Measurements from ENCODE around the gene MIR17HG. TPM values are rescaled to one million over a fixed set of nuclear protein-coding genes. Genes with fewer than 3 reads are reported as not detected.
A peak's percentile ranks its signal among the peaks of the same experiment; 100 is the strongest.
"Not testable (repeated sequence)": the region's sequence is repeated elsewhere in the genome, so short reads cannot be mapped to it uniquely, and the experiment has no call there.

MIR17HG gene
- total and polyA plus RNA-seq, 5 experiments from 2014 or later, result 0.24 to 17.5 (median 0.74) TPM

DNA sequence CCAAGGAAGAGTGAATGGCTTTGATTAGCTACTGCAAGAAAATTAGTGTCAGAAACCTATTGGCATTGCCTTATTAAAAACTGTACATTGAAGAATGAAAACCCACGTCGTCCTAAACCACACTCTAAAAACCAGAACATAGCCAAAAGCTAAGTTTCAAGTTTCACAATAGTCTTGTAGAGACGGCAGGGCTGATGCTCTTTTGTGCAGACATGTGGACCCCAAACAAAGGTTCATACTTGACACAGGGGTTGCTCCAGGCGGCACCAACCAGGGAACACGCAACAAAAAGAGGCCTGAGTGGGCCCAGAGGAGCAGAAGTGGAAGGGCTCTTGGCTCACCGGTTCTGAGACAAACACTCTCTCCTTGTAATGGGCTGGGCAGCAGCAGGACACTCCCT, 28.6 kb upstream of the MIR17HG start:
- Mint-ChIP-seq H3K9me3 (no peaks in the 10 kb centered on the region), H3K4me3 (no peak overlapping the region), H3K4me1 (peaks cover 5 to 15% (median 10%) of the 10 kb centered on the region in 4 donors), H3K27ac (no peak overlapping the region), H3K36me3 (no peaks in the 10 kb centered on the region), H3K27me3 (peaks cover 1 to 5% (median 2%) of the 10 kb centered on the region in 5 donors)
- no peak for ATAC-seq
- DNase-seq, result no peak
- POLR2A ChIA-PET, result no interaction called here

DNA sequence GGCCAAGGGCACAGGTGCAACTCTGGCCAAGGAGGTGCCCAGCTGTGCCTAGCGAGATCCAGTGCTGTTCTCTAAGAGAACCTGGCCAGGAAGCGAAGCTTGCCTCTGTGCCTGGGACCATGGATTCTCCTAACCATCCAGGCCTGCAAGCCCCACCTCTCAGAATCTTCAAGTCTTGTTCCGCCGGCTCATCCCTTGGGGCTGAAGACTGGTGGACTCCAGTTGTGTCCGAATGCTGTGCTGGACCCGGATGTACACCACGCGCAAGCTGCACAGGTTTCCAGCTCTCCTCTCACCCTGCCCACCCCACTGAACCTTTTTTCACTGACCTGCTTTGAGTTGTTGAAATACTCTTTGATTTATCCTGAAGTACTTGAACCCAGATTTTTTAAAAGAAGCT, 27.5 kb upstream of the MIR17HG start:
- no peak for ATAC-seq
- peak overlapping the region in 2 of 10 donors; percentile 39 to 71 for H3K27ac Mint-ChIP-seq

DNA sequence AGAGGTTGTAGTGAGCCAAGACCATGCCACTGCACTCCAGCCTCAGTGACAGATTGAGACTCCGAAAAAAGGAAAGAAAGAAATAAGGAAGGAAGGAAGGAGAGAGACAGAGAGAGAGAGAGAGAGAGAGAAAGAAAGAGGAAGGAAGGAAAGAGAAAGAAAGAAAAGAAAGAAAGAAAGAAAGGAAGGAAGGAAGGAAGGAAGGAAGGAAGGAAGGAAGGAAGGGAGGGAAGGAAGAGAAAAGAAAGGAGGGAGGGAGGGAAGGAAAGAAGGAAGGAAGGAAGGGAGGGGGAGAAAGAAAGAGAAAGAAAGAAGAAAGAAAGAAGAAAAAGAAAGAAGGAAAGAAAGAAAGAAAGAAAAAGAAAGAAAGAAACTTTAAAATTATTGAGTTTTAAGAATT, 26.5 kb upstream of the MIR17HG start:
- H3K9me3 Mint-ChIP-seq, H3K27ac Mint-ChIP-seq, H3K36me3 Mint-ChIP-seq, POLR2A ChIA-PET, DNase-seq, ATAC-seq, H3K27me3 Mint-ChIP-seq: not testable (repeated sequence)
- Mint-ChIP-seq H3K4me3 (peak overlapping the region in 1 of 10 donors; percentile 66), H3K4me1 (peaks cover 5 to 15% (median 10%) of the 10 kb centered on the region in 4 donors)

More for the DNA sequence above, 27.5 kb upstream of the MIR17HG start:
- POLR2A ChIA-PET, result interaction anchor here (0.6 kb wide), 1 partner anchor 18 kb away, joined by 4 read pairs; no protein-coding TSS in a partner anchor
- Mint-ChIP-seq H3K9me3 (no peaks in the 10 kb centered on the region), H3K4me3 (no peak overlapping the region), H3K4me1 (peaks cover 5 to 15% (median 10%) of the 10 kb centered on the region in 4 donors), H3K27me3 (peaks cover 0 to 3% (median 2%) of the 10 kb centered on the region in 5 donors), H3K36me3 (no peaks in the 10 kb centered on the region)
- no peak for DNase-seq

DNA sequence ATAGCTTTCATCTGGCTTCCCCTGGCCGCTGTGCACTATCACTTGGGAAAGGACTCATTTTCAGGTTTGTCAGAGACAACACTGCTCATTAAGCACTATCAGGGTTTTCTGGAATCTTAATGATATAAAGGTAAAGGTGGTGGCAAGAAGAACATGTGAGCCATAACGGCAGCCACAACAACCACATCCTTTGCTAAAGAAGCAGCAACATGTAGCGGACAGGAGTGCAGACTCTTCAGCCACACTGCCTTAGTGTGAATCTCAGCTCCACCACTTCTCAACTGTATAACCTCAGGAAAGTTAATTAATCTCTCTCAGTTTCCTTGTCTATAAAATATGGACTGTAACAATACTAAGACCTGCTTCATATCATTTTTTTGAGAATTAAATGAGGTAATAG, 24.1 kb upstream of the MIR17HG start:
- peak in 2 of 10 donors; percentile 11 to 17 for DNase-seq
- H3K4me1 Mint-ChIP-seq, result peaks cover 5 to 15% (median 10%) of the 10 kb centered on the region in 4 donors
- H3K27me3 Mint-ChIP-seq, result peaks cover 0 to 4% (median 0%) of the 10 kb centered on the region in 5 donors

DNA sequence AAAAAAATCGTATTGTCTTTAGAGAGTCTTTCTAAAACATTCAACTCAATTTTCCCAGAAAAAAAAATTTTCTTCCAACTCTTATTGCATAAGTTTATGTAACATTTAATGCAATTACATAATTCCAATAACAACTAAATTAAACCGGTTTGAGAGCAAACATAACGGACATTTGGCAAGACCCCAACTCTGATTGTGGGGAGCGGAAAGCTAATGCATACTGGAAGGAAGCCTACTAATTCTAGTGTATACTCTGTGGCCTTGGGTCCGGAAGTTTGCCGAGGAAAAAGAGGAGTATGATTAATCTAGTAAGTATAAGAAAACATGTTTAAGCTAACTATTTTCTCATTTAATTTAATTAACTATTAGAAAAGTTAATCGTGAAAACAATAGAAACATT, 21.3 kb upstream of the MIR17HG start:
- ATAC-seq (no peak), DNase-seq (no peak)
- Mint-ChIP-seq H3K9me3 (no peaks in the 10 kb centered on the region), H3K4me1 (peaks cover 2 to 14% (median 10%) of the 10 kb centered on the region in 4 donors), H3K27me3 (peaks cover 0 to 5% (median 0%) of the 10 kb centered on the region in 5 donors), H3K27ac (no peak overlapping the region), H3K36me3 (no peaks in the 10 kb centered on the region), H3K4me3 (no peak overlapping the region)
- POLR2A ChIA-PET, result interaction anchor here (1.3 kb wide), 1 partner anchor 21 kb away, joined by 4 read pairs; the partner anchor contains the start of gene MIR17HG

More for the DNA sequence above, 24.1 kb upstream of the MIR17HG start:
- Mint-ChIP-seq H3K36me3 (no peaks in the 10 kb centered on the region), H3K9me3 (no peaks in the 10 kb centered on the region), H3K4me3 (peak overlapping the region in 1 of 10 donors; percentile 14), H3K27ac (peak overlapping the region in 1 of 10 donors; percentile 17)
- peak; percentile 52 to 70 for ATAC-seq
- POLR2A ChIA-PET, result no interaction called here

DNA sequence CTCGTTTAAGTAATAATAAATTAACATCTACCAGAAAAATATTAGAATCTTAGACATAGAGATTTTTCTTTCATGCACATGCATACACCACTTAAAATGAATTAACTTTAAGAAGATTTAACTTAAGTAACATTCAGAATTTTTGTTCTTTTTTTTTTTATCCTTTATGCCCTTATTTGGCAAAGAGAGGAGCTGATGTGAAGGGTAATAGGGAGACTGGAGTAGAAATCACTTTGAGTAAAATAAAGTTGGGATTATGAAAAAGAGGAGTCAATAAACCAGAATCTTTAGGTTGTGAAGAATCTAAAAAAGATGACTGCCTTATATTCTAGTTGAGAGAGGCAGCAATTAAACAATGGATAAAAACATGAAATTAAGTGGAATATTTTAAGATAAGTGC, 18.8 kb upstream of the MIR17HG start:
- Mint-ChIP-seq H3K9me3 (no peaks in the 10 kb centered on the region), H3K4me1 (peaks cover 0 to under 1% (median under 1%) of the 10 kb centered on the region in 4 donors), H3K4me3 (no peak overlapping the region), H3K27ac (no peak overlapping the region), H3K36me3 (no peaks in the 10 kb centered on the region), H3K27me3 (peaks cover 0 to 5% (median 0%) of the 10 kb centered on the region in 5 donors)
- no peak for ATAC-seq
- no peak for DNase-seq
- POLR2A ChIA-PET, result no interaction called here

DNA sequence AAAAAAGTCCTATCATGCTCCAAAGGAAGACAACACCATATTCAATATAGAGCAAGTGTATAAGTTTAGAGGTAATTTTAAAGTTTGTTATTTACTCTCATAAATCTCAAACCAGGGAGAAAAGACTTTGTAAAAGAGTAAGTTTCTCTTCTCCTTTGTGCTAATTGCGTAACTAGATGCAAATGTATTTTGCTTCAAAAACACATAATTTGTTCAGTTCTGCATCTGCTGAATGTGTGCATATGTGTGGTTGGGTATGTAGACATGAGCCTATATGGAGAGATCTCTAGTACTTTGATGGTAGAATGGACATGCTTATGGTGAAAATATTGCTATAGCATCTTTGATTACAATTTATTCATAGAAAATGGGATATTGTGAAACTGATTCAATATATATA, 17.8 kb upstream of the MIR17HG start:
- Mint-ChIP-seq H3K27me3 (peaks cover 0 to 5% (median 0%) of the 10 kb centered on the region in 5 donors), H3K36me3 (no peaks in the 10 kb centered on the region), H3K27ac (no peak overlapping the region), H3K4me1 (no peaks in the 10 kb centered on the region), H3K4me3 (no peak overlapping the region), H3K9me3 (no peaks in the 10 kb centered on the region)
- no peak for DNase-seq
- POLR2A ChIA-PET, result no interaction called here
- ATAC-seq, result no peak

DNA sequence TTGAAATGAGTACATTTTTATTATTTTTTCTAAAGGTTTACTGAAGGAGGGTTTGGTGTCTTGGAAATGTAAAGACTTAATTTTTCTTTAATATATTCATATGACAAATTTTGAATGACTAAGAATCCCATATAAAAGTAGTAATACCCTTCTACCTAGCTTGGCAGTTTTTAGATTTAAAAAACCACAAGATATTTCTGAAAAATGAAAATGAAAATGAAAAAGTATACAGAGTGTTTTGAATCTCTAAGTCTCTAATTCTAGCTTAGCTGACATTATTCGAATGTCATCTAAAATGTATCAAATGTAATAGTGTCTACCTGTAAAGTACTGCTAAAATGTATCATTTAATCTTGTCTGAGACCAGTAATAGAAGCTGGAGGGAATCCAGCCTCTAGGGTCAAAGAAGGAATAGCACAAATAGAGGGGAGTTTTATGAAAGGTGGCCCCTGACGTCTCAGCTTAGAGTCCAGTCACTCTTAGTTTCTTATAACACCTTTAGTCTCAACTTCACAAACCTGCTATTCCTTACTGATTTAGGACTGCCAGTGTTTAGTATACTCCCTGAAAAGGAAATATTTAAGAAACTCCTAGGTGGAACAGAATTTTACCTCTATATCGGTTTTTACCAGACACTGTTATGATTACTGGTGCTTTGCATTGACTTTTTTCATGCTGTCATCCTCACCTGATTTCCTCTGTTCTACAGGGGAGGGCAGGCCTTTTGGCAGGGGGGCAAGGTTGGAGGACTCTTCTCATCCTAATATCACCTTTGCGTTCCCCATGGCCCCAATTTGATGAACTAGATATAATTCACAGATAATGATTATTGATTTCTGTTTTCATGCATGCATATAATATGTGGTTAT, 16.2 kb upstream of the MIR17HG start:
- POLR2A ChIA-PET, result no interaction called here
- Mint-ChIP-seq H3K9me3 (no peaks in the 10 kb centered on the region), H3K27ac (no peak overlapping the region)

DNA sequence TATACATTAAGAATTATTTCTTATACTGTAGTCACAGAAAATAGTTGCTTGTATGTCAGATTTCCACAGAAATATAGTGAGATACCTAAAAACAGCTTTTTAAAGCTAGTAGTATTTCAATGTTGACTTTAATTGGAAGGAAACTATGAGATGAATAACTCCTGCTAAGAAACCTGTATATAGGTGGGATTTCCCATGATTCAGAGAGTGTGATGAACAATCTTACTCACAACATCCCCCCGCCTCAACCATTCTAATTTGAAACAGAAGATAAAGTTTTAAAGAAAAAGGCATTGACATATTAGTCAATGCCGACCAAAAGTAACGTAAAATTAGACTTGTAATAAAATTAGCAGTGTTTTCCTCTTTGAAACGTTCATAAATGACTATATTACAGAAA, 1.4 kb upstream of the MIR17HG start:
- Mint-ChIP-seq H3K9me3 (peaks cover 0 to 2% (median 0%) of the 10 kb centered on the region in 9 donors), H3K27ac (peak overlapping the region in 1 of 10 donors; percentile 92), H3K4me1 (peaks cover 7 to 28% (median 27%) of the 10 kb centered on the region in 4 donors), H3K36me3 (peaks cover 0 to 21% (median 5%) of the 10 kb centered on the region in 3 donors), H3K4me3 (peak overlapping the region in 1 of 10 donors; percentile 100), H3K27me3 (no peaks in the 10 kb centered on the region)
- DNase-seq (no peak), ATAC-seq (no peak)
- POLR2A ChIA-PET, result interaction anchor here (1.3 kb wide), 1 partner anchor 53 kb away, joined by 3 read pairs; the partner anchor contains the start of gene GPC5

More for the DNA sequence above, 16.2 kb upstream of the MIR17HG start:
- no peak for ATAC-seq
- Mint-ChIP-seq H3K4me3 (no peak overlapping the region), H3K36me3 (no peaks in the 10 kb centered on the region), H3K27me3 (peaks cover 0 to 5% (median 0%) of the 10 kb centered on the region in 5 donors), H3K4me1 (no peaks in the 10 kb centered on the region)
- no peak for DNase-seq

DNA sequence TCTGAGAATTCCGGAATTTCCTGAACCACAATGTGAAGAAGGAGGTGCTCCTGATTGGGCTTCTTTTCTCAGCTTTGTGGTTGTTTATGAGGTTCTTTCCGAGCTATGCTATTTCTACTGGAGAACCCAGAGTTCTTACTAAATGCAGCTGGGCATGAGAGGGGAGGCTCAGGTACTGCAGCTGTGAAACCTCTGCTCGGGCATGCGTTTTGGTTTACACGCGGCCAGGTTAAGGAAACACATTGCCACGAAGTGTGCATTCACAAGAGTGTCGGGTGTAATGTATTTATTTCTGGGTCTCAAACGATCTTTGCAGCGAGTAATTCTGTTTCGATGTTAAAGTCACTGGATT, 661 bp upstream of the MIR17HG start:
- peak overlapping the region; percentile 84 to 96 (median 95) for H3K27ac Mint-ChIP-seq
- POLR2A ChIA-PET, result interaction anchor here (1.0 to 1.5 kb wide), 3 partner anchors 21 to 52 kb away, joined by 3 to 6 read pairs (median 4); partner anchors contain the start of gene GPC5
- peaks cover 0 to 28% (median 5%) of the 10 kb centered on the region in 3 donors for H3K36me3 Mint-ChIP-seq
- H3K4me3 Mint-ChIP-seq, result peak overlapping the region; percentile 86 to 100 (median 96)
- peaks cover 7 to 35% (median 31%) of the 10 kb centered on the region in 4 donors for H3K4me1 Mint-ChIP-seq
- ATAC-seq (peak; percentile 28 to 42), DNase-seq (peak in 9 of 10 donors; percentile 6 to 60 (median 27))
- H3K9me3 Mint-ChIP-seq, result no peaks in the 10 kb centered on the region
- no peaks in the 10 kb centered on the region for H3K27me3 Mint-ChIP-seq

DNA sequence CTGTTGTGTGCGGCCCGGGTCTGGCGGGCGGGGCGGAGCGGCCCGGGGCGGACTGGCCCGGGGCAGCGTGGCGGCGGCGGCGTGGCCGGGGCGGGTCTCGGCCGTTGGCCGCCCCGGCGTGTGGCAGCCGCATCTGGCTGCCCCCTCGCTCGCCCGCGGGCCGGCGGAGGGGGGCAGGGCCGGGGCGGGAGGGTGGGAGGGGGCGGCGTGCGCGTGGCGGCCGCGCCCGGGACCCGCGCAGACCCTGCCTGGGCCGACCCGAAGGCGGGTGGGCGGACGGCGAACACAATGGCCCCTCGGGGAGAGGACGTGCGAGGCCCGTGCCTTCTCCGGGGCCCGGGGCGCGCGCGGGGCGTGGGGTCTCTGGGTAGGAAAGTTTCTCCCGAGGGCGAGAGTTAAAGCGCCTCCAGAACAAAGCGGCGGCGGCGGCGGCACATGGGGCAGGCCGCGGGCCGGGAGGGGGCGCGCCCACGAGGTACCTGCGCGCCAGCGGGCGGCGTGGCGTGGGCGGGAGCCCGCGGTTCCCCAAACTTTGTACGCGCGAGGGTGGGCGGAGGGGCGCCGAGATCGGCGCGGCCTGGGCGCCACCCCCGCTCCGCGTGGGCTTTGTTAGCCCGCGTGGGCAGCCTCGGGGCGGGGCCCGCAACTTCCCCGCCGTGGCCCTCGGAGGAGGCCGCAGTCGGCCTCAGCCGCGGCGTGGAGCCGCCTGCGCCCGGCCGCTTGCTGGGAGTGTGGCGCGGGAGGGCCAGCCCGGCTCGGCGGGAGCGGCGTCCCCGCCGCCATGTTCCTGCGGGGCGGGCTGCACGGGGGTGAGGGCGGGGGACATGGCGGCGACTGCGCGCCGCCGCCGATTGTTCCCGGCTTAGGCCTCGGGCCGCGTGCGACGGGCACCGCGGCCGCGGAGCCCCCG, 764 bp downstream of the MIR17HG start:
- ATAC-seq (peak; percentile 60 to 67), DNase-seq (peak; percentile 59 to 84 (median 74))
- no peaks in the 10 kb centered on the region for H3K9me3 Mint-ChIP-seq
- H3K27ac Mint-ChIP-seq, result peak overlapping the region in 4 of 10 donors; percentile 44 to 77 (median 62)
- POLR2A ChIA-PET, result interaction anchor here (1.5 kb wide), 1 partner anchor 33 kb away, joined by 6 read pairs; no protein-coding TSS in a partner anchor
- H3K36me3 Mint-ChIP-seq, result peaks cover 0 to 42% (median 7%) of the 10 kb centered on the region in 3 donors
- H3K4me1 Mint-ChIP-seq, result peaks cover 7 to 40% (median 33%) of the 10 kb centered on the region in 4 donors
- no peaks in the 10 kb centered on the region for H3K27me3 Mint-ChIP-seq
- peak overlapping the region in 8 of 10 donors; percentile 41 to 100 (median 61) for H3K4me3 Mint-ChIP-seq

DNA sequence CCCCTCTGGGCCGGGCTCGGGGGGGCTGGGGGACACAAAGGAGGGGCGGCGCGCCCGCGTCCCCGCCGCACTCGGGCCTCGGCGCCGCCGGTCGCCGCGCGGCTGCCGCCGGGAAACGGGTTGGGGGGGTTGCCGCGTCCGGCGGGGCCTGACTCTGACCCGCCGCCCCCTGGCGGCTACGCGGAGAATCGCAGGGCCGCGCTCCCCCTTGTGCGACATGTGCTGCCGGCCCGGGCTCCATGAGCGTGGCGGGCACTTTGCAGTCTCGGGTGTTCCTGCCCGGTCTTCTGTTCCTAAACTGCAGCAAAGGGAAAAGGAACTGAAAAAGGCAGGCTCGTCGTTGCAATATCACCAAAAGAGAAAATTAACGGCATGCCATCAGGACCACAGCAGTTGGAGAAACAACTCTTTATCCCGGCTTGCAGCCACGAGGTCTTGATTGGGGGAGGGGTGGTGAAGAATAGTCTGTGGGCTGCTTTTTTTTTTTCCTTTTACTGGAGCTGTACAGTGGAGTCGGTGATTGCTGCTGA, 1.5 kb downstream of the MIR17HG start:
- ATAC-seq (peak; percentile 48 to 63), DNase-seq (peak; percentile 78 to 95 (median 92))
- H3K4me1 Mint-ChIP-seq, result peaks cover 7 to 43% (median 33%) of the 10 kb centered on the region in 4 donors
- POLR2A ChIA-PET, result interaction anchor here (0.6 kb wide), 1 partner anchor 41 kb away, joined by 3 read pairs; no protein-coding TSS in a partner anchor
- peak overlapping the region; percentile 86 to 96 (median 92) for H3K27ac Mint-ChIP-seq
- H3K9me3 Mint-ChIP-seq, result no peaks in the 10 kb centered on the region
- no peaks in the 10 kb centered on the region for H3K27me3 Mint-ChIP-seq
- peak overlapping the region; percentile 88 to 96 (median 93) for H3K4me3 Mint-ChIP-seq
- peaks cover 0 to 49% (median 10%) of the 10 kb centered on the region in 3 donors for H3K36me3 Mint-ChIP-seq

All from naive thymus-derived CD8-positive, alpha-beta T cell (primary cell).